ENCODE measurements around the gene SMC3. TPM values are rescaled to one million over a fixed set of nuclear protein-coding genes. Genes with fewer than 3 reads are reported as not detected.

SMC3 gene
- total and polyA plus RNA-seq, 3 donors from 2014 or later, result 28.7 to 86.8 (median 65.4) TPM

DNA sequence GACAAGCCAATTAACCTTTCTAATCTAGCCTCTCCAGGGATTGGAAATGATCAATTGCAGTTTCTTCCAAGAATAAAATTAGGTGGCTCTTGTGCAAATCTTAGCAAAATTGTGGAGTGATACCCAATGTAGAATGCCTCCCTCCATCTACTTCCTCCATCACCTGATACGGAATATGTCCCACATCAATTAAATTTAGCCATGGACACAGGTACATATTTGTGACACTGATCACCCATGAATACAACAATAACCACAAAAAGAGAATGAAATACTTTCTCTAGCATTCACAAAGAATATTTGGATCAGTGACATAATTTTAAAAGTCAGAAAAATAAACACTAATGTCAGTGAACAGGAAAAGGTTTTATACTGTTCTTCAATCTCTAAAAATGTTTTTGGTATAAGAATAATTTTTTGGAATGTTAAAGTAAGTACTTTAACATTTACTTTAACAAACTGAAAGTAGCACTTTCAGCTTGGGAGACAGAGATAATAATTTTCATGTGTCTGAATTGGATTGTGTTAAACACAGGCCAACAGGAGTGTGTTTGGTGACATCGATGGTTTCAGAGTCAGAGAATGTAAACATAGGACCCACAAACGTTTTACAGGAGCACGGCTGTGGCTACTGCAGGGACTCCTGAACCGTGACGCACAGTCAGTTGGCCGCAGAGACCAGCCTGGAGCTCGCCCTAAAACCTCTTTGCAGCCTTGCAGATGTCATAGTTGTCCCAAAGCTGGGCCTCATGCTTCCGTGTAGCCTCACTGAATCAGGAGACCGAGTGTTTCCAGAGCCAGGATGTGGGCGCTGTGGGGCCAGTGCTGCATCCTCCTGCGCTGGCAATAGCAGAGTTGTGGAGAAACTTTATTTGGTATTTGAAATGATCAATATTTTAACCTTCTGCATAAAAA is 83.8 kb downstream of the SMC3 start:
- no peaks in the 10 kb centered on the region for H3K36me3 ChIP-seq (ENCODE audit: low read depth, missing control alignments)
- no peak for TF ChIP-seq POLR2A (IDR thresholded peaks at IDR 0.05)
- TF ChIP-seq, protein P1, sequence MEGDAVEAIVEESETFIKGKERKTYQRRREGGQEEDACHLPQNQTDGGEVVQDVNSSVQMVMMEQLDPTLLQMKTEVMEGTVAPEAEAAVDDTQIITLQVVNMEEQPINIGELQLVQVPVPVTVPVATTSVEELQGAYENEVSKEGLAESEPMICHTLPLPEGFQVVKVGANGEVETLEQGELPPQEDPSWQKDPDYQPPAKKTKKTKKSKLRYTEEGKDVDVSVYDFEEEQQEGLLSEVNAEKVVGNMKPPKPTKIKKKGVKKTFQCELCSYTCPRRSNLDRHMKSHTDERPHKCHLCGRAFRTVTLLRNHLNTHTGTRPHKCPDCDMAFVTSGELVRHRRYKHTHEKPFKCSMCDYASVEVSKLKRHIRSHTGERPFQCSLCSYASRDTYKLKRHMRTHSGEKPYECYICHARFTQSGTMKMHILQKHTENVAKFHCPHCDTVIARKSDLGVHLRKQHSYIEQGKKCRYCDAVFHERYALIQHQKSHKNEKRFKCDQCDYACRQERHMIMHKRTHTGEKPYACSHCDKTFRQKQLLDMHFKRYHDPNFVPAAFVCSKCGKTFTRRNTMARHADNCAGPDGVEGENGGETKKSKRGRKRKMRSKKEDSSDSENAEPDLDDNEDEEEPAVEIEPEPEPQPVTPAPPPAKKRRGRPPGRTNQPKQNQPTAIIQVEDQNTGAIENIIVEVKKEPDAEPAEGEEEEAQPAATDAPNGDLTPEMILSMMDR (IDR thresholded peaks at IDR 0.05), result no peak
- no peak for DNase-seq
- WGBS, 2 donors, result 77 to 78% methylated on average over 12 of the region's 12 CpGs
- H3K27ac ChIP-seq, result no peak overlapping the region
- H3K27me3 ChIP-seq, result no peaks in the 10 kb centered on the region
- H3K9me3 ChIP-seq, result no peaks in the 10 kb centered on the region
- no peaks in the 10 kb centered on the region for H3K4me1 ChIP-seq
- intact Hi-C loops (cut with DNase I; ENCODE audit: low total_unique reads), result no loop called here
- H3K4me3 ChIP-seq, result no peak overlapping the region

DNA sequence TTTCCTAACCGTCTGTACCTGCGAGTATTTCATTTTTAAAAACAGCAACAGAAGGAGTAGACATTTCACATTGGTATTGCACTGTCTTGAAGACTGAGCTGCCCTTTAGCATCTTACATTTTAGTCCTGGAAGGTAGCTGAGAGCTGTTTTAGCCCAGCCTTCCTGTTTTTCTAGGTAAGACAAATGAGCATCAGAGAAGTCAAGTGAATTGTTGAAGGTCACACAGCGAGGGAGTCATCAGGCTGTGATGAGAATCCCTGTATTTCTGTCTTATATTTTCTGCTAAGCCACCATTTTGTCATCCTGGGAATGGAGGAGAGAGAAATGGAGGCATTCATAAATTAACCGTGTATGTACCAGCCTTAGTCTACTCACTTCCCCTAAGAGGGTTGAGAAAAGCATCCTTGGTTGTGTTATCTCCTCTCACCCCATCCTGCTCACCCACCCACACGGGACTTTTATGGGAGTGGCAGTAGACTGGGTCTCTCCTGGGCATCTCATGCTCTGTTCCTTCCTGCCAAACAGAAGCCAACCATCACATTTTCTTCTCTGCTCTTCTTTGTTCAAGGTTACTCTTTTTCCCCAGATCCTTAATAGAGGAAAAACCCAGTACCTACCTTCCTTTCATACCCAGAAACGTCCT is 85.1 kb downstream of the SMC3 start:
- no peak overlapping the region for H3K4me3 ChIP-seq
- no peak overlapping the region for H3K27ac ChIP-seq
- H3K27me3 ChIP-seq, result no peaks in the 10 kb centered on the region
- H3K9me3 ChIP-seq, result no peaks in the 10 kb centered on the region
- WGBS, 2 donors, result 76 to 81% methylated on average over 6 of the region's 6 CpGs
- H3K4me1 ChIP-seq, result no peaks in the 10 kb centered on the region
- TF ChIP-seq, protein P1 (IDR thresholded peaks at IDR 0.05), result no peak
- no peak for TF ChIP-seq POLR2A (IDR thresholded peaks at IDR 0.05)
- intact Hi-C loops (cut with DNase I; ENCODE audit: low total_unique reads), result no loop called here
- no peaks in the 10 kb centered on the region for H3K36me3 ChIP-seq (ENCODE audit: low read depth, missing control alignments)
- no peak for DNase-seq

Small RNAs within 50 kb of the gene (small RNA-seq; reads per million reads assigned to genes)
- gene RF00019, result 0 reads per million in 2 donors

Other genes starting within 250 kb of the SMC3 start
- 10 to 100 TPM; 42.7 to 57.5 TPM for gene DUSP5, start 69.8 kb upstream of the SMC3 start, total RNA-seq
- gene DUSP5, start 69.8 kb upstream of the SMC3 start, polyA plus RNA-seq (ENCODE audit: insufficient read depth, low read depth, low replicate concordance), result 42.8 TPM
- 1 to 10 TPM; 3.1 to 5.3 TPM for gene RBM20, start 76.6 kb downstream of the SMC3 start, total RNA-seq
- 1.7 TPM for gene RBM20, start 76.6 kb downstream of the SMC3 start, polyA plus RNA-seq (ENCODE audit: insufficient read depth, low read depth, low replicate concordance)